Fibroblast of lung (primary cell): ENCODE results near the gene ETV6.

ENCODE experiments used
- CTCF ChIP-seq, 2 donors: IDR thresholded peaks in 1 of 2; conservative IDR thresholded peaks in 1 of 2; 1 replicate in 1 of 2; 2 replicates in 1 of 2; pipeline ENCODE4 v1.5.1; 2011 to 2012; ENCODE audit warnings: low read length in 2 of 2, control low read depth in 1 of 2, inconsistent platforms in 1 of 2, low read depth in 1 of 2, mild to moderate bottlenecking in 1 of 2
- EZH2 ChIP-seq: IDR thresholded peaks from 2 replicates; pipeline ENCODE4 v1.5.1; 2012; ENCODE audit warnings: low read length, control low read depth, mild to moderate bottlenecking; ENCODE audit errors: missing control alignments

- TF ChIP-seq CTCF (conservative IDR thresholded peaks at IDR 0.05 in 1 of 2, IDR thresholded peaks at IDR 0.05 in 1 of 2; ENCODE audit: low read depth in 1 of 2, low read length in 2 of 2), result no peak
- no peak for TF ChIP-seq EZH2
Measured at GRCh38 chr12:11758510-11759493, 109.3 kb downstream of the ETV6 start.
